NCI-H1436 (cell line): ENCODE data around the gene KCNG3.
"Not testable (repeated sequence)": the region's sequence is repeated elsewhere in the genome, so short reads cannot be mapped to it uniquely, and the experiment has no call there.

Source experiments
- DNase-seq: peaks from one replicate; lab custom pipeline; 2025; lab: John Stamatoyannopoulos, UW

The KCNG3 gene

DNA sequence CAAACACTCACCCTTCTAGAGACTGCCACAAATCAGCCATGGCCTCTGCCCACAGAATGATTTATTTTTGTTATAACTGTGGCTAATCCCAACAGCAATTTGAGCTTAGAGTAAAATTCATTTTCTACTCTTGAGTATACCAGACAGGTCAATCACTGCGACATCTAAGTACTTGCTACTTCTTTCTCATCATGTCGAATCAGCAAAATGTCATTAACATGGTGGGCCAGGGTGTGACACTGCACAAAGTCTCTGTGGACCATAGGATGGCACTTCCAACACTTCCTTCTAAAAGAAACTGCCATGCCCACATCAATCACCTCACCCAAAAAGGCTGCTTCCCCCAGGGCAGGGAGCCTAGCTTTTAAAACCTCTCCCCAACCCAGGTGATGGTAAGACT is 64.4 kb downstream of the KCNG3 start:
- DNase-seq, result no peak

DNA sequence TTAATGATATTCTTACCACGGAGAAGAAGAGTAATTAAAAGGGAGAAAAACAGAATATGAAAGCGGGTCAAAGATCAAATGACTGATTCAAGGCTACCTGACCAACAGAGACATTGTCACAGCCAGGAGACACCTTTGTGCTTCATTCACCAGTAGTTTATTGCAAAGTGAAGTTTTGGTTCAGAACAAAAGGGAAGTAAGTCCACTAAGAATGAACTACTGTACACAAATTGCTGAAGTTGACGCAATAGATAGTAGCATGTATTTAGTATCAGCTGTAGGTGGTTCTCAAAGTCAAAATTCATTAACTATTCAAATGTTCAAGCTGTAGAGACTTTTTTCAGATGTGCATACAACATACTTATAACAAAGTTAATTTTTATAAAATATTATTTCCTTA is 68.1 kb downstream of the KCNG3 start:
- no peak for DNase-seq

DNA sequence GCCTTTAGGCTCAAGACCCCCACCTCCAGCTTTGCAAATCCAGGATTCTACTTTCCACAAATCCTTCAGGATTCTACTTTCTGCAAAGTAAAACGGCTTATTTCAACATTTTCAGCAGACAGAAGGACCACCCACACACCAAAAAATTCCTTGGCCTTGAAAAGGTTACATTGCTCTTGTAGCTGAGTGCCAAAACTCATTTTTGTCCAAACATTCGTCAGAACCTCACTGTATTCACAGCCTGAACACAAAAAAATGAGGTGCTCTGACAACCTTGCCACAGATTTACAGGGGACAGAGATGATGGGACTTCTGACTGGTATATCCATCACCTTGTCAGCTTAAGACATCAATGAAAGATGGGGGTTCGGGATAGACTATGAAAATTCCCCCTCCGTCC is 69.7 kb downstream of the KCNG3 start:
- no peak for DNase-seq

DNA sequence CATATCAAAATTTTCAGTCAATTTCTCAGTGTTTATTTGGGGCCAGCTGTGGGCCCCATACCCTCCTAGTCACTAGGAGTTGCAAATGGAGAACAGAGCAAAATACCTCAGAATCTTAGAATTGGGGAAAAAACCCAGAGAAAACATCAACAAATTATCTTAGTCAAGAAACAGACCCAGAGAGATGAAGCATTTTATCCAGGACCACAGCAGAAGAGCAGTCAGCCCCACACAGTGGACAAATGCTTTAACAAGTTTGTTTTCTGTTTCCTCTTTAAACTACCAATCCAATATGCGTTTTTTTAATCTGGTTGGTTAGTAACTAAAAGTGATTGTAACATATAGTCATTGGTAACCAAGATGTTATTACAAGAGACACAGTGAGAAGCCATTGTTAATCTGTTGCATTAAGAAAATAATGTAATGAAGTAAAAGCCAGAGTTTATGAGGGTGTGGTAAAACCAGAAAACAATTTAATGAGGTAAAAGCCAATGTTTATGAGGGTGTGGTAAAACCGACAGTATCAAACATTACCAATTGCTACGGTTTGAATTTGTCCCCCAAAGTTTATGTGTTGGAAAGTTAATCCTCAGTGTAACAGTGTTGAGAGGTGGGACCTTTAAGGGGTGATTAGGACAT is 72.1 kb downstream of the KCNG3 start:
- no peak for DNase-seq

DNA sequence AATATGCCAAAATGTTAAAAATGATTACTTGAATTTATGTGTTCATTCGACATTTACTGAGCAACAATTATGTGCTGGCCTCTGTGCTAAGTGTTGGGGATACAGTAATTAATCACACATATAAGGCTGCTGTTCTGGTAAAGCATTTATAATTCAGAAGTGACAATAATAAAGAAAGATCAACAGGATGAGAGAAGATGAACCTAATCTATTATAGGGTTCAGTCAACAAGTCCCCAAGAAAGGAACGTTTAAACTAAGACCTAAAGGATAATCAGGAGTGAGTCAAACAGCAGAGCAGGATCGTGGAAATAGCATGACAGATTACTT is 72.7 kb downstream of the KCNG3 start:
- no peak for DNase-seq

DNA sequence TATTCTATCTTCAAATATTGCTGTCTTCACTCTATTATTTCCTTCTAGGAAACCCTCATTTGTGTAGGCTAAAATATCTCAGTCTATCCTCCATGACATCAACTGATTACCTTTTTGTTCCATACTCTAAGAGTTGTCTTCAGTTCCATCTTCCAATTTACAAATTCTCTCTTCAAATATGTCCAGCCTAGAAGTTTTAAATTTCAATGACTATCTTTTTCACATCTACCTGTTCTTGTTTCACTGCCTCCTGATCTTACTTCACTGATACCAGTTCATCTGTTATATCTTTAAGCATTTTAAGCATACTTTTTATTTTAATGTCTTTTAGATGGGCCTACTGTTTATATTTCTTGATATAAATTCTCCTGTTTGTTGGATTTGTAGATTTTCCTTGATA is 79.1 kb downstream of the KCNG3 start:
- DNase-seq, result no peak

DNA sequence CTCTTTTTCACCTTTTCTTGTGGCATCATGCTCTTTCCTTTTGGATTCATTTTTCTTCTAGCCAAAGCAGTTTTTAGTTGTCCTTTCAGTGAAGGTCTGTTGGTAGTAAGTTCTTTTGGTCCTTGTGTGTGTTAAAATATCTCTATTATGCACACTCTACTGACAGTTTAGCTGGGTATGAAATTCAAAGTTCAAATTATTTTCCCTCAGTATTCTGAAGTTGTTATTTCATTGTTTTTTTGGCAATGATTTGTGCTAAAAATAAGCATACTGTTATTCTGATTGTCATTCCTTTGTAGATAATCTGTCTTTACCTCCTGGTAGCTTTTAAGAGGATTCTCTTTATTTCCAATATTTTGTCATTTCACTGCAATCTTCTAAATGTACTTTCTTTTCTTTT is 79.6 kb downstream of the KCNG3 start:
- no peak for DNase-seq

DNA sequence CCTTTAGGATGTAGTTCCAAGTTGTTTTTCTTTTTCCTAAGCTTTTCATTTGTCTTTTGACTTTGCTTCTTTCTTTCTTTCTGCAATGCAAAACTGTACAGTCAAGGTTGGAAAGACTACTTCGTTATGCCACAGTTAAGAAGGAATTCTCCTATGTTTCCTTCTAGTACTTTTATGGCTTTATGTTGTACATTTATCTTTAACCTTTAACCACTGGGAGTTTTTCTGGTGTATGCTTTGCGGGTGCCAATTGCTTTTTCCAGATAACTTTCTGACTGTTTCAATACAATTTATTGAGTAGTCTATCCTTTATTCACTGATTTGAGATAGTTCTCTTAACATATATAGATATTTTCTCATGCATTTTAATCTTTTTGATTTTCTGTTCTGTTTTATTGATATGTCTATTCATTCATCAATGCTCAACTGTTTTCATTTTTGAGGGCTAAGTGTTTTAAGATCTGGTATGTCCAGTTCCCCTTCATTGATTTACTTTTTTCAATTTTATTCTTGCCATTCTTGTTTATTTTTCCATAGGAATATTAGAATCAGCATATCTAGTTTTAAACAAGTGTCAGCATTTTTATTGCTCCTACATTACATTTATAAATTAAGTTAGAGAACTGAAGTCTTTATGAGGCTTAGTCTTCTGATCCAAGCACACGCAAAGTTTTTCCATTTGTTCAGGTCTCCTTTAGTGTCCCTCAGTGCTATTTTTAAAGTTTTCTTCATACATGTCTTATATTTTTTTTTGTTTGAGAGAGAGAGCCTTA is 82.9 kb downstream of the KCNG3 start:
- no peak for DNase-seq

DNA sequence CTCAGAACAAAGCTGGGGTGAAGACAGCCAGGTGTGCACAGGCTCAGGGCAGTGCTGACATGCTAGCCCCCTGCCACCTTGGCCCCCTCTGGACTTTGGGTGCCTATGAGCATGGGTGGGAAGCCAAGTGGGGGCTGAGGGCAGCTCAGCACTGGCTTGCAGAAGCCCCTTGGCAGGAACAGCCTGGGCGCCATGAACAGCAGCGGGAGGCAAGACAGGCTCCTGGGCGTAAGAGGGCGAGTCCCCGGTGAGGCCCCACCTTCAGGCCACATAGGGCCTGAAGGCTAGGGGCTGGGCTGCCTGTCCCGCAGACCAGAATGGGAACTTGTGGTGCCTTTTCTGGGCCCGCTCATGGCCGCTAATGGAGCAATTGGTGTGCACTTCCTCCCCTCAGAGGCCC is 85.8 kb downstream of the KCNG3 start:
- DNase-seq, result no peak

DNA sequence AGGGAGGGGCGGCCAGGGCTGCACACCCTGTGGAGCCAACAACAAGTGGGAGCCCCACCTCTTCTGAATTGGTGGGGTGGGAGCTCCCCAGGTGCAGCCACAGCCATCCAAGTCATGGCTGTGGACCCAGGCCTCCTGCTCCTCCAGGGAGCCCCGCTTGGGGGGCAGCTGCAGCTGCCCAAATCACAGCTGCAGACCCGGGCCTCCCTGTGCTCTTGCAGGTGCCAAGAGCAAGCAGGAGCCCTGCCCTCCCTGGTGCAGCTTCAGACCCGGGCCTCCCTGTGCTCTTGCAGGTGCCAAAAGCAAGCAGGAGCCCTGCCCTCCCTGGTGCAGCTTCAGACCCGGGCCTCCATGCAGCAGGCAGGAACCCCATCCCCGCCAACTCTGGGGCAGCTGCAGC is 86.3 kb downstream of the KCNG3 start:
- no peak for DNase-seq

DNA sequence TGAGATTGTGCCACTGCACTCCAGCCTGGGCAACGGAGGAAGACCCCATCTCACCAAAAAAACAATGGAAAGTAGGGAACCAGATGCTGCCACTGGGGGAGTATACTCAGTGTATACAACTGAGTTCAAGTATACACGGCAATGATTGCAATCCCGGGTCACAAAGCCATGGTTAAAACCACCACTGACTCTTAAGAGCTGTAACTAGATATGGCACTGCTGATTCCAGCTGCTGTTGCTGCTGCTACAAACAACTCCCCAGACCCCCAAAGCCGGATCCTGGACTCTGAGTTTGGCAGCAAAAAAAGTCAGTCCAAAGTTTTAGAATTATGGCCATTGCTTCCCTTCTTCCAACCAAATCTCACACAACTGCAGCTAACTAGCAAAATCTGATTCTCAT is 89.1 kb downstream of the KCNG3 start:
- DNase-seq, result no peak

DNA sequence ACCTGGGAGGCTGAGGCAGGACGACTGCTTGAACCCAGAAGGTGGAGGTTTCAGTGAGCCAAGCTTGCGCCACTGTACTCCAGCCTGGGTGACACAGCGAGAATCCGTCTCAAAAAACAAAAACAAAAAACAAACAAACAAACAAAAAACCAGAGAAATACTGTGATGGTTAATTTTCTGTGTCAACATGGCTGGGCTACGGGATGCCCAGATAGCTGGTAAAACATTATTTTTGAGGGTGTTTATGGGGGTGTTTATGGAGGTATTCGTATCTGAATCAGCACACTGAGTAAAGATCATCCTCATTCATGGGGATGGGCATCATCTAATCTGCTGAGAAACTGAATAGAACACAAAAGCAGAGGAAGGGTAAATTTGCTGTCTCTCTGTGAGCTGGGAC is 92.0 kb downstream of the KCNG3 start:
- no peak for DNase-seq

DNA sequence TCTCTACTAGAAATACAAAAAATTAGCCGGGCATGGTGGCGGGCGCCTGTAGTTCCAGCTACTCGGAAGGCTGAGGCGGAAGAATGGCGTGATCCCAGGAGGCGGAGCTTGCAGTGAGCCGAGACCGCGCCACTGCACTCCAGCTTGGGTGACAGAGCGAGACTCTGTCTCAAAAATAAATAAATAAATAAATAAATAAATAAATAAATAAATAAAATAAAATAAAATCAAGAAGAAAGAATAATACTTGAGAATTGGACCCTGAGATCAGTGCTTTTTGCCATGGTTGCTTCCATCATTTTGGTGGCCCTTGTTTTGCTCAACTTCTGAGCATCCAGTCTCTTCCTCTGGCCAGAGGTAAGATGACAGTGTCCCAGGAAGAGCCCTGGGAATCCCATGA is 95.7 kb downstream of the KCNG3 start:
- not testable (repeated sequence) for DNase-seq

DNA sequence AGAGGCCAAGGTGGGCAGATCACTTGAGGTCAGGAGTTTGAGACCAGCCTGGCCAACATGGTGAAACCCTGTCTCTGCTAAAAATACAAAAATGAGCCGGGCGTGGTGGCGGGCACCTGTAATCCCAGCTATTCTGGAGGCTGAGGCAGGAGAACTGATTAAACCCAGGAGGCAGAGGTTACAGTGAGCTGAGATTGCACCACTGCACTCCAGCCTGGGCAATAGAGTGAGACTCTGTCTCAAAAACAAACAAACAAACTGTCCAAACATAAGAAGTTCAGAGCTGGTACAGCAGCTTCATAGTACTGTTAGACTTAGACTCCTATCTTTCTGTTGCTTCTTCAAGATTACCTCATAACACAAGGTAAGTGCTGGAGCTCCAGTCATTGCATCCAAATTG is 100.5 kb downstream of the KCNG3 start:
- not testable (repeated sequence) for DNase-seq

DNA sequence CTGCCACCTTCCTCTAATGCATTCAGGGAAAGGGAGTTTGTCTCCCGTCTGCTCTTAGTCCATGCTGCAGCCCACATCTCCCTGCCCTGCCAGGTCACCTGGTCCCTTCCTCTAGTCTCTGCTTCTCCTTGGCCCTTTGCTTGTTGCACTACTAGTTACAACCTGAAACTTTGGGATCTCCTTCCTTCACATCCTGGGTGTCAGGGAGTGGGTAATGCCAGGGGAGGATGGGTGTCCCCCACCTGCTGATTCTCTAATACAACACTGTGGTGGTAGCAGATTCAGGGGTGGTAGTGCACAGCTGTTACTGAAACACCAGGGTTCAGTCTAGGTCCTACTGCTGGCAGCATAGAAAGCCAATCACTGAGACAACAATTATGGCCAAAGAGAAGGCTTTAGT is 101.6 kb downstream of the KCNG3 start:
- no peak for DNase-seq
